Loucy (cell line): ENCODE data around the gene TANGO2.

Experiments
- H2AFZ ChIP-seq: fragments of 200-600 bp; sonication (generic); 2 replicates; pipeline ENCODE4 v1.6.0; 2016; ENCODE audit warnings: antibody characterized with exemption, mild to moderate bottlenecking, low read length, moderate library complexity
- H3F3A ChIP-seq: fragments of 200-600 bp; 2 replicates; pipeline ENCODE4 v1.6.0; 2016; ENCODE audit warnings: antibody characterized with exemption, low read depth, mild to moderate bottlenecking
- H3K27me3 ChIP-seq: fragments of 200-600 bp; sonication (generic); 2 replicates; pipeline ENCODE4 v1.6.1; 2014; ENCODE audit warnings: low read length, mild to moderate bottlenecking; ENCODE audit not compliant: insufficient read depth, poor library complexity, severe bottlenecking
- H3K36me3 ChIP-seq: fragments of 200-600 bp; sonication (generic); 2 replicates; pipeline ENCODE4 v1.6.1; 2016; ENCODE audit warnings: low read length; ENCODE audit not compliant: insufficient read depth
- H3K4me1 ChIP-seq: fragments of 200-600 bp; sonication (generic); 2 replicates; pipeline ENCODE4 v1.5.1; 2014; ENCODE audit warnings: low read length, mild to moderate bottlenecking; ENCODE audit not compliant: insufficient read depth, poor library complexity, severe bottlenecking
- H3K4me2 ChIP-seq: fragments of 200-600 bp; sonication (generic); 2 replicates; pipeline ENCODE4 v1.6.0; 2014; ENCODE audit warnings: antibody characterized with exemption, low read length, low read depth, mild to moderate bottlenecking; ENCODE audit not compliant: poor library complexity, severe bottlenecking
- H3K4me3 ChIP-seq: fragments of 200-600 bp; sonication (generic); 2 replicates; pipeline ENCODE4 v1.5.1; 2014; ENCODE audit warnings: low read length, mild to moderate bottlenecking, mixed read lengths; ENCODE audit not compliant: poor library complexity, severe bottlenecking
- H3K79me2 ChIP-seq: fragments of 200-600 bp; sonication (generic); 2 replicates; pipeline ENCODE4 v1.6.1; 2014; ENCODE audit warnings: low read length; ENCODE audit not compliant: insufficient read depth
- H3K9ac ChIP-seq: fragments of 200-600 bp; sonication (generic); 2 replicates; pipeline ENCODE4 v1.6.0; 2014; ENCODE audit warnings: mild to moderate bottlenecking, low read depth, low read length, moderate library complexity; ENCODE audit not compliant: poor library complexity, severe bottlenecking
- H3K9me2 ChIP-seq: fragments of 200-600 bp; sonication (generic); replicated peaks from 2 replicates; pipeline ENCODE4 v1.6.1; 2016; ENCODE audit warnings: low read depth, low read length, mixed read lengths
- H3K9me3 ChIP-seq: fragments of 200-600 bp; sonication (generic); 2 replicates; pipeline ENCODE4 v1.6.1; 2014; ENCODE audit warnings: mild to moderate bottlenecking, antibody characterized with exemption, low read length, low read depth; ENCODE audit not compliant: insufficient read depth
- H4K20me1 ChIP-seq: fragments of 200-600 bp; sonication (generic); 2 replicates; pipeline ENCODE4 v1.6.0; 2014; ENCODE audit warnings: antibody characterized with exemption, low read length, mild to moderate bottlenecking; ENCODE audit not compliant: insufficient read depth, poor library complexity, severe bottlenecking
- EZH2phosphoT487 ChIP-seq: fragments of 200-600 bp; IDR thresholded peaks from 2 replicates; pipeline ENCODE4 v1.6.1; 2018; ENCODE audit warnings: antibody characterized with exemption, mild to moderate bottlenecking, moderate library complexity, borderline replicate concordance
- TF ChIP-seq, protein P1 (sequence below): fragments of 200-600 bp; sonication (generic); conservative IDR thresholded peaks from 2 replicates; pipeline ENCODE4 v1.5.1; 2014; ENCODE audit warnings: mild to moderate bottlenecking, antibody characterized with exemption, low read length

The TANGO2 gene

DNA sequence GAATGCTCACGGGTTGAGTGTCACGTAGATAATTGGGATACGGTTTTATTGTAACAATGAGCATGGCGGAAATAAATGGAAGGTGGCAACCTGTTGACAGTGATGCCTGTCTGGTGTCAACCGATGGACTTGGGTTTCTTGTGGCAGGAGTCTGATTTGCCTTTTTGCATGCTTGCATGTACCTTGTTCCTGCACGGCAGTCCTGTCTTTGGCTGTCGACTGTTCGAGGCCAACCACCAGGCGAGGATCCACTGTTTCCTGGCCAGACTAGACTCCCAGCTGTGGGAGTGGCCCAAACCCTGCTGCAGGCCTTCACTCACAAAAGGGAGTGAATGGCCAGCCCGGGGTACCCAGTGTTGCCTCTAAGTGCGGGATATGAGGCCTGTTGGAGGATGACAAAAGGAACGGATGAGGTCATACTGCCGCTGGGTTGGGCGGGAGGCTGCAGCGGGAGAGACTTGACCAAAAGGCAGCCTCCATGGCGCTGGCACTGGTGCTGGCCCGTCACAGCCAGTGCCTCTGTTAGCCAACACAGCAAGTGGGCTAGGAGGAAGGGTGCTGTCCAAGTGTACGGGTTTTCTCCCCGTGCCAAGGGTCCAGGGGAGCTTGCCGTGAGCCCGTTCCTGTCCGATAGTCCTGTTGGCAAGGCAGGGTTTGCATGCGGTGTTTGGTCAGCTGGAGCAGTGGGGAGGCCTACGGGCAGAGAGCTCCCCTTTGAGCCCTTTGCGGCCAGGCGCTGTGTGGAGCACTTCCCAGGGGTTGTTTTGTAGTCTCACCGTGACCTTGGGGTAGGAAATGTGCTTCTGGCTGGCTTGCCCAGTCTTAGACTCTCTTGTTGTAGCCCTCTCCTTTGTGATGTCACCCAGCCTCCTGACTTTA, 60.1 kb downstream of the TANGO2 start:
- peaks cover 42% of the 10 kb centered on the region for H3K4me1 ChIP-seq
- no peaks in the 10 kb centered on the region for H3K9me3 ChIP-seq
- peaks cover 6% of the 10 kb centered on the region for H3K27me3 ChIP-seq
- H3K79me2 ChIP-seq: peaks cover 65% of the 10 kb centered on the region
- H2AFZ ChIP-seq: no peak overlapping the region
- H3K9me2 ChIP-seq: no peaks in the 10 kb centered on the region
- H3K4me3 ChIP-seq: peak overlapping the region; percentile 92
- peak overlapping the region; percentile 79 for H3K4me2 ChIP-seq
- H3K9ac ChIP-seq: peak overlapping the region; percentile 93
- peaks cover 52% of the 10 kb centered on the region for H4K20me1 ChIP-seq
- peaks cover 5% of the 10 kb centered on the region for H3F3A ChIP-seq
- no peak for TF ChIP-seq EZH2phosphoT487
- TF ChIP-seq, protein P1, sequence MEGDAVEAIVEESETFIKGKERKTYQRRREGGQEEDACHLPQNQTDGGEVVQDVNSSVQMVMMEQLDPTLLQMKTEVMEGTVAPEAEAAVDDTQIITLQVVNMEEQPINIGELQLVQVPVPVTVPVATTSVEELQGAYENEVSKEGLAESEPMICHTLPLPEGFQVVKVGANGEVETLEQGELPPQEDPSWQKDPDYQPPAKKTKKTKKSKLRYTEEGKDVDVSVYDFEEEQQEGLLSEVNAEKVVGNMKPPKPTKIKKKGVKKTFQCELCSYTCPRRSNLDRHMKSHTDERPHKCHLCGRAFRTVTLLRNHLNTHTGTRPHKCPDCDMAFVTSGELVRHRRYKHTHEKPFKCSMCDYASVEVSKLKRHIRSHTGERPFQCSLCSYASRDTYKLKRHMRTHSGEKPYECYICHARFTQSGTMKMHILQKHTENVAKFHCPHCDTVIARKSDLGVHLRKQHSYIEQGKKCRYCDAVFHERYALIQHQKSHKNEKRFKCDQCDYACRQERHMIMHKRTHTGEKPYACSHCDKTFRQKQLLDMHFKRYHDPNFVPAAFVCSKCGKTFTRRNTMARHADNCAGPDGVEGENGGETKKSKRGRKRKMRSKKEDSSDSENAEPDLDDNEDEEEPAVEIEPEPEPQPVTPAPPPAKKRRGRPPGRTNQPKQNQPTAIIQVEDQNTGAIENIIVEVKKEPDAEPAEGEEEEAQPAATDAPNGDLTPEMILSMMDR: no peak
- peaks cover 5% of the 10 kb centered on the region; the same call in 1 of the 2 replicates for H3K36me3 ChIP-seq

DNA sequence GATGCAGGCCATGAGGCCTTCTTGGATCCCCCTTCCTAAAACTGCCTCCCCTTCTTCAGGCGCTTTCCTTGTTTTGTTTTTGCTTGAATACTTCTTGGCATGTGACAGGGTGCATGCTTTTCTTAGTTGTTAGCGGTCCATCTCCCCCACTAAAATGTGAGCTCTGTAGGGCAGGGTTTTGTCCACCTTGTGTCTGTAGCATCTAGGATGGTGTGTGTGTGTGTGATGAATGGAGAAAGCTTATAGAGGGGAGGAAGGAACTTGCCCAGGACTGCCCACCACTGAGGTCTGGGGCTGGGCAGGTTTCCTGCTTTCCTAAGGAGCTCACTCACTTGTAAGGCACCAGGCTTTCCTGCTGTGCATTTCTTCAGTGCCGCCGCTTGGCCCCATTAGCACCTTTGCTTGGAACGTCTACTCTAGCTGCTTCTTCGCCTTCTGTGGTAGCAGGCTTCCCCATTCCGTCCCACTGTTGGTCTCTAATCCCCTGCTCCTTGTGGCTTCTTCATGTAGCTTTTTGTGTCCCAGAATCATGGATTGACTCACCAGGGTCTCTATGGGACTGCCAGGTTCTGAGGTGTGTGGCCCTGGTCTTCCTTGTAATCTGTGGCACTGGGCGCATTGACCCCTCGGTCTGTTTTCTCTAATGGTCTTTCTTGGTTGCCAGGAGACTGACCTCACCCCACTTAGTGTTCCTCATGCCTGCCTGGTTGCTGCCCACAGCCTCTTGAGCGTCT, 62.4 kb downstream of the TANGO2 start:
- Histone ChIP-seq H2AFZ (no peak overlapping the region), H3K9me3 (no peaks in the 10 kb centered on the region), H3K9me2 (no peaks in the 10 kb centered on the region), H3K36me3 (peaks cover 28% of the 10 kb centered on the region; the same call in 1 of the 2 replicates), H3F3A (no peaks in the 10 kb centered on the region; the same call in 1 of the 2 replicates), H3K4me2 (peak overlapping the region; percentile 79), H3K4me3 (peak overlapping the region; percentile 92), H3K79me2 (peaks cover 88% of the 10 kb centered on the region), H4K20me1 (peaks cover 75% of the 10 kb centered on the region), H3K27me3 (peaks cover 6% of the 10 kb centered on the region), H3K4me1 (peaks cover 42% of the 10 kb centered on the region), H3K9ac (peak overlapping the region; percentile 67)
- TF ChIP-seq, protein P1: no peak
- no peak for TF ChIP-seq EZH2phosphoT487

DNA sequence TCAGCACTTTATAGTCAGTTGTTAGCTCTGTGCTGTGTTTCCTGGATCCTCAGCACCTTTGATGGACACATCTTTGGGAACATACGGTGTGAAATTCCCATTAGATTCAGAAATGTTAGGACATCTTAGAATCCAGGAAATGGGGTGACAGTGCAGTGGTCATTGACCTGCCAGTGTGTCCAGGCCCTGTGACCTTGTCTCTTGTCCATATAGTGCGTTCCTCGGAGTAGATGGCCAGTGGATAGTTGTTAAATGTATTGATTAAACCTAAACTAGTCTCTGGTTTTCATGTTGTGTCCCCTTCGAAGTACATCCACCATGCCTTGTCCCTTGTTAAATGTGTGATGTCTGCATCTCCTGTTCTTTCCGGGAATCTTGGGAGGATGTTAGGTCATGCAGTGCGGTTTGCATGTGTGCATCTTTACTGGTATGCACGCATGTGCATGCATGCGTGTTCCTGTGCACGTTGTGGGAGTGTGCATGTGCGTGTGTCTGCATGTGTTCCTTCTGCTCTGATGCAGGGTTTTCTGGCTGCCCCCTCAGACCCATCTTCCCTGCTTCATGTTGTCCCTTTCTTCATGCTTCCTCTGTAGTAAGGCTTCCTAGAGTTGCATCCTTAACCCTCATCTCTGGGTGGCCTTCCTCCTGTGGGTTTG, 63.1 kb downstream of the TANGO2 start:
- peaks cover 35% of the 10 kb centered on the region; the same call in 1 of the 2 replicates for H3K36me3 ChIP-seq

More for the DNA sequence above, 63.1 kb downstream of the TANGO2 start:
- TF ChIP-seq, protein P1: no peak
- no peak for TF ChIP-seq EZH2phosphoT487
- peak overlapping the region; percentile 92 for H3K4me3 ChIP-seq
- H3F3A ChIP-seq: no peaks in the 10 kb centered on the region; the same call in 1 of the 2 replicates
- peaks cover 82% of the 10 kb centered on the region for H4K20me1 ChIP-seq
- H3K27me3 ChIP-seq: peaks cover 6% of the 10 kb centered on the region
- peaks cover 40% of the 10 kb centered on the region for H3K4me1 ChIP-seq
- H2AFZ ChIP-seq: no peak overlapping the region
- H3K9me3 ChIP-seq: no peaks in the 10 kb centered on the region
- peak overlapping the region; percentile 79 for H3K4me2 ChIP-seq
- H3K79me2 ChIP-seq: peaks cover 95% of the 10 kb centered on the region
- H3K9me2 ChIP-seq: no peaks in the 10 kb centered on the region
- peak overlapping the region; percentile 67 for H3K9ac ChIP-seq
